WTC11 (cell line): ENCODE measurements around the gene ARL4C. TPM values are rescaled to one million over a fixed set of nuclear protein-coding genes. Genes with fewer than 3 reads are reported as not detected.

Source experiments
- ATAC-seq: fragments of 200-7000 bp; cut with Tn5 transposase; 2 replicates; pipeline ENCODE4 v1.10.0; 2021; ENCODE audit warnings: mild to moderate bottlenecking, moderate library complexity
- CTCF ChIA-PET: fragments of 300-600 bp; sonication (Branson Sonifier 250); formaldehyde crosslinking; loops from one replicate; lab custom pipeline; 2021; ENCODE audit warnings: antibody characterized with exemption; lab: Charles Lee
- POLR2A ChIA-PET: fragments of 350-600 bp; sonication (Branson Sonifier 250); formaldehyde crosslinking; loops from one replicate; lab custom pipeline; 2021; ENCODE audit warnings: antibody characterized with exemption; lab: Charles Lee
- DNase-seq: peaks from one replicate; pipeline ENCODE4 v3.0.0; 2021; ENCODE audit warnings: low spot score
- H3K27ac Mint-ChIP-seq: 2 replicates; pipeline ENCODE4 v1.8.0; 2021; ENCODE audit warnings: mixed read lengths
- H3K27me3 Mint-ChIP-seq: 2 replicates; pipeline ENCODE4 v1.8.0; 2021; ENCODE audit warnings: low read depth, mild to moderate bottlenecking, moderate library complexity, mixed read lengths
- H3K36me3 Mint-ChIP-seq: 2 replicates; pipeline ENCODE4 v1.8.0; 2021; ENCODE audit warnings: mixed read lengths
- H3K4me1 Mint-ChIP-seq: 2 replicates; pipeline ENCODE4 v1.8.0; 2022; ENCODE audit warnings: mixed read lengths
- H3K4me3 Mint-ChIP-seq: 2 replicates; pipeline ENCODE4 v1.8.0; 2021; ENCODE audit warnings: mild to moderate bottlenecking, moderate library complexity, mixed read lengths
- H3K9me3 Mint-ChIP-seq: 2 replicates; pipeline ENCODE4 v1.8.0; 2021; ENCODE audit warnings: mixed read lengths
- AFF4 ChIP-seq: sonication (generic); formaldehyde crosslinking; IDR thresholded peaks from 2 replicates; pipeline ENCODE4 v1.8.1; 2023; ENCODE audit warnings: mild to moderate bottlenecking, missing genetic modification reagents, borderline replicate concordance
- ATF3 ChIP-seq: sonication (generic); formaldehyde crosslinking; conservative IDR thresholded peaks from 2 replicates; pipeline ENCODE4 v1.8.1; 2022; ENCODE audit warnings: mild to moderate bottlenecking, missing genetic modification reagents
- ETV6 ChIP-seq: sonication (generic); formaldehyde crosslinking; IDR thresholded peaks from 2 replicates; pipeline ENCODE4 v1.8.1; 2022; ENCODE audit warnings: mild to moderate bottlenecking, missing genetic modification reagents
- FOXJ3 ChIP-seq: sonication (generic); formaldehyde crosslinking; IDR thresholded peaks from 2 replicates; pipeline ENCODE4 v1.9.0; 2021; ENCODE audit warnings: missing genetic modification reagents, mild to moderate bottlenecking, borderline replicate concordance
- FOXP1 ChIP-seq: sonication (generic); formaldehyde crosslinking; IDR thresholded peaks from 2 replicates; pipeline ENCODE4 v1.8.0; 2022; ENCODE audit warnings: missing genetic modification reagents, mild to moderate bottlenecking, moderate library complexity, borderline replicate concordance
- GRHL2 ChIP-seq: fragments of 250-450 bp; sonication (Bioruptor Pico); IDR thresholded peaks from 2 replicates; pipeline ENCODE4 v1.8.0; 2022; ENCODE audit warnings: mild to moderate bottlenecking, moderate library complexity; ENCODE audit not compliant: insufficient replicate concordance, severe bottlenecking
- JUN ChIP-seq: sonication (generic); formaldehyde crosslinking; IDR thresholded peaks from 2 replicates; pipeline ENCODE4 v1.8.0; 2023; ENCODE audit warnings: mild to moderate bottlenecking, missing genetic modification reagents
- NR2C2 ChIP-seq: sonication (generic); formaldehyde crosslinking; IDR thresholded peaks from 2 replicates; pipeline ENCODE4 v1.8.0; 2022; ENCODE audit warnings: mild to moderate bottlenecking, missing genetic modification reagents
- OVOL2 ChIP-seq: fragments of 250-450 bp; sonication (Bioruptor Pico); IDR thresholded peaks from 2 replicates; pipeline ENCODE4 v1.9.0; 2021; ENCODE audit warnings: mild to moderate bottlenecking, borderline replicate concordance
- SMAD4 ChIP-seq: sonication (generic); formaldehyde crosslinking; IDR thresholded peaks from 2 replicates; pipeline ENCODE4 v1.8.0; 2022; ENCODE audit warnings: mild to moderate bottlenecking, missing genetic modification reagents
- STAT6 ChIP-seq: sonication (generic); formaldehyde crosslinking; conservative IDR thresholded peaks from 2 replicates; pipeline ENCODE4 v1.8.1; 2023; ENCODE audit warnings: mild to moderate bottlenecking, low read depth, missing genetic modification reagents, moderate library complexity
- ZBTB43 ChIP-seq: sonication (generic); formaldehyde crosslinking; IDR thresholded peaks from 2 replicates; pipeline ENCODE4 v1.8.1; 2023; ENCODE audit warnings: mild to moderate bottlenecking, missing genetic modification reagents
- ZNF121 ChIP-seq: sonication (generic); formaldehyde crosslinking; IDR thresholded peaks from 2 replicates; pipeline ENCODE4 v1.8.0; 2023; ENCODE audit warnings: missing genetic modification reagents
- ZNF219 ChIP-seq: sonication (generic); formaldehyde crosslinking; IDR thresholded peaks from 2 replicates; pipeline ENCODE4 v1.8.0; 2023; ENCODE audit warnings: missing genetic modification reagents, mild to moderate bottlenecking, borderline replicate concordance
- ZNF671 ChIP-seq: fragments of 250-450 bp; sonication (Bioruptor Pico); IDR thresholded peaks from 2 replicates; pipeline ENCODE4 v1.8.0; 2021; ENCODE audit warnings: mild to moderate bottlenecking
- ZSCAN18 ChIP-seq: fragments of 250-450 bp; sonication (Bioruptor Pico); IDR thresholded peaks from 2 replicates; pipeline ENCODE4 v2.1.2; 2022; ENCODE audit warnings: mild to moderate bottlenecking, moderate library complexity
- total RNA-seq: library from RNA; stranded (reverse); gene quantifications from 3 replicates; pipeline ENCODE4 v1.2.3, GENCODE V29; 2021

The ARL4C gene
- total RNA-seq, 1 experiment from 2014 or later: 10.6 TPM

- Mint-ChIP-seq H3K4me3 (no peak overlapping the region), H3K27ac (no peak overlapping the region)
- POLR2A ChIA-PET: no interaction called here
These were observed 43.7 kb downstream of the ARL4C start for GRCh38 chr2:234453216-234453615.

More at GRCh38 chr2:234453216-234453615, 43.7 kb downstream of the ARL4C start:
- TF ChIP-seq ZSCAN18: no peak
- no peak for TF ChIP-seq ZNF121 (CRISPR knock-in tag)
- TF ChIP-seq AFF4: no peak
- no peak for TF ChIP-seq OVOL2 (CRISPR knock-in tag)
- TF ChIP-seq NR2C2 (CRISPR knock-in tag): no peak
- no peak for TF ChIP-seq ZNF219 (CRISPR knock-in tag)
- TF ChIP-seq ATF3 (CRISPR knock-in tag): no peak
- TF ChIP-seq ZBTB43 (CRISPR knock-in tag): no peak
- TF ChIP-seq JUN (CRISPR knock-in tag): no peak
- no peak for TF ChIP-seq FOXJ3
- TF ChIP-seq FOXP1: no peak
- TF ChIP-seq SMAD4 (CRISPR knock-in tag): no peak
- no peak for TF ChIP-seq GRHL2
- TF ChIP-seq ZNF671 (CRISPR knock-in tag): no peak
- no peak for TF ChIP-seq ETV6 (CRISPR knock-in tag)
- no peak for TF ChIP-seq STAT6 (CRISPR knock-in tag)
- TF ChIP-seq, all 79 proteins: peak for 0
- Mint-ChIP-seq H3K4me1 (peaks cover 35% of the 10 kb centered on the region), H3K36me3 (peaks cover 8% of the 10 kb centered on the region; the same call in 1 of the 2 replicates), H3K27me3 (peaks cover 2% of the 10 kb centered on the region), H3K9me3 (peaks cover 17% of the 10 kb centered on the region)
- ATAC-seq: no peak
- no peak for DNase-seq
- CTCF ChIA-PET: no interaction called here
